Heart left ventricle (tissue), 16 donors: ENCODE measurements around the gene ST3GAL6. TPM values are rescaled to one million over a fixed set of nuclear protein-coding genes. Genes with fewer than 3 reads are reported as not detected.
A peak's percentile ranks its signal among the peaks of the same experiment; 100 is the strongest.

Source experiments
- ATAC-seq, 4 donors: fragments of 200-7000 bp; cut with Tn5 transposase; one replicate each; pipeline ENCODE4 v1.9.1; 2020 to 2022; ENCODE audit warnings: moderate library complexity in 4 of 4, mild to moderate bottlenecking in 3 of 4, moderate number of reproducible peaks in 1 of 4
- DNase-seq, 5 donors: peaks; one replicate each; pipeline ENCODE4 v3.0.0-alpha.2; 2020
- H3K27ac ChIP-seq, 12 donors: fragments of 200-600 bp; sonication (generic) in 4 of 12; one replicate each; pipeline versions ENCODE4 v1.5.0 to v1.8.0; 2016 to 2022; ENCODE audit warnings: mild to moderate bottlenecking in 2 of 12
- H3K27me3 ChIP-seq, 9 donors: fragments of 200-600 bp; sonication (generic) in 2 of 9; one replicate each; pipeline versions ENCODE4 v1.5.1 to v1.8.0; 2016 to 2022; ENCODE audit warnings: mild to moderate bottlenecking in 3 of 9
- H3K36me3 ChIP-seq, 9 donors: fragments of 200-600 bp; sonication (generic) in 2 of 9; one replicate each; pipeline versions ENCODE4 v1.5.0 to v1.8.0; 2018 to 2022; ENCODE audit warnings: mild to moderate bottlenecking in 2 of 9
- H3K4me1 ChIP-seq, 12 donors: fragments of 200-600 bp; sonication (generic) in 4 of 12; one replicate each; pipeline versions ENCODE4 v1.5.0 to v1.8.0; 2016 to 2022; ENCODE audit warnings: mild to moderate bottlenecking in 3 of 12
- H3K4me3 ChIP-seq, 12 donors: fragments of 200-600 bp; sonication (generic) in 4 of 12; one replicate each; pipeline versions ENCODE4 v1.5.0 to v1.8.0; 2017 to 2022; ENCODE audit warnings: mild to moderate bottlenecking in 9 of 12, moderate library complexity in 4 of 12
- H3K9me3 ChIP-seq, 12 donors: fragments of 200-600 bp; sonication (generic) in 4 of 12; one replicate each; pipeline versions ENCODE4 v1.5.0 to v1.8.0; 2016 to 2022; ENCODE audit warnings: mild to moderate bottlenecking in 1 of 12
- POLR2A ChIP-seq, 2 donors: fragments of 450-650 bp; IDR thresholded peaks; one replicate each; pipeline ENCODE4 v1.6.1; 2017; ENCODE audit warnings: antibody characterized with exemption in 2 of 2, mild to moderate bottlenecking in 2 of 2, moderate library complexity in 2 of 2
- WGBS, 4 donors: extraction: QIAGEN DNeasy Blood & Tissue Kit in 2 of 4; methylation state at CpG; one replicate each; pipeline versions ENCODE4 v1.1.5 to v1.1.7; 2013 to 2018; 5-methylcytosine and 5-hydroxymethylcytosine counted together
- intact Hi-C, 10 donors: fragments of 100-400 bp; cut with DNase I; formaldehyde crosslinking; loops; one replicate each; pipeline versions ENCODE4 v1.11.1 to v1.14.2; 2022
- polyA plus RNA-seq, 2 donors: library from polyadenylated mRNA; stranded (reverse); fragments of 200-250 nt; gene quantifications; one replicate each; pipeline ENCODE4 v1.2.3, GENCODE V29; 2013
- total RNA-seq, 9 donors: library from RNA; depleted of rRNA in 2 of 9; stranded (reverse); fragments of >200 nt in 2 of 9; fragmentation: NEBNext Ultra II Directional in 3 of 9; extraction: Animal tissue kit (Norgen Biotek cat#: 25700) in 3 of 9; gene quantifications; one replicate each; pipeline versions ENCODE4 v1.1.0 to v1.2.4, GENCODE V29; 2016 to 2023
- TF ChIP-seq, protein P1 (sequence below), 12 donors: fragments of 200-600 bp; sonication (generic) in 4 of 12; IDR thresholded peaks; one replicate each; pipeline versions ENCODE4 v1.5.0 to v1.8.0; 2018 to 2022; ENCODE audit warnings: antibody characterized with exemption in 12 of 12, mild to moderate bottlenecking in 5 of 12
- donor health status: ischemic (EF 13 %, LVEDD 7.1; RV severe dilation, severe dysfunction).
- donor health status: healthy with polysubstance abuse.
- donor health status: DM: no; HTN: yes; CAD: no.
- donor health status: DM: no; HTN: no; CAD: no.
- donor health status: ischemic (EF 25% LVEDD 6.9; RV normal size, moderate dysfunction).
- donor health status: ischemic (EF 25% LVEDD 5.7; RV mildly dilated, moderate dysfunction).
- donor health status: healthy.
- donor health status: DM: yes; HTN: yes; CAD: no.
- donor health status: ischemic (EF 35%, LVEDD 5.7; RV mildly dilated, moderate dysfunction).
- donor health status: nonischemic (EF 11% LVEDD 7.7; RV severe dilation, severe dysfunction).
- donor health status: DM: yes; HTN: yes; CAD: no.
- donor health status: PGD.
- donor health status: ischemic (EF 29% LVEDD 5.4; RV normal size, mild dysfunction).
- donor health status: nonischemic (EF 23%, LVEDD 6.1; RV moderate dilation, normal function).

The ST3GAL6 gene
- total and polyA plus RNA-seq, 11 donors: 35.3 to 95.9 (median 64.5) TPM

DNA sequence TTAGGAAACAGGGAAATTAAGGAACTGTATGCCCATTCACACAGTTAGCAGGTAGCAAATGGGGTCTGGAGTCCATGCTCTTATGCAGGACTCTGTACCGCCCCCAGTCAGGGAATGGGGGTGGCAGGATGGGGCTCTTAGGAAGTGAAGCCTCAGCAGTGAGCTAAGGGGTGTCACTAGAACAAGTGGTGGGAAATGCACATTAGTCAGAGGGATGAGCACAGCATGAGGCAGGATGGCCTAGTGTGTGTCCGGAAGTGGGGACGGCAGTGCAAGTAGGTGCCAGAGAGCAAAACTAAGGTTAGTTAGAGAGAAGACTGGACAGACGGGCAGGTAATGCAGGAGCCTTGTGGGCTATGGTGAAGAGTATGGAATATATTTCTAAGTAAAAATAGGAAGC, 60.7 kb downstream of the ST3GAL6 start:
- Histone ChIP-seq H3K27ac (no peak overlapping the region), H3K4me3 (no peak overlapping the region), H3K9me3 (peaks cover 0 to 4% (median 0%) of the 10 kb centered on the region in 12 donors), H3K4me1 (peaks cover 0 to 27% (median 5%) of the 10 kb centered on the region in 12 donors), H3K36me3 (peaks cover 0 to 37% (median 10%) of the 10 kb centered on the region in 9 donors), H3K27me3 (no peaks in the 10 kb centered on the region)
- no peak for TF ChIP-seq POLR2A (IDR thresholded peaks at IDR 0.05)
- TF ChIP-seq, protein P1, sequence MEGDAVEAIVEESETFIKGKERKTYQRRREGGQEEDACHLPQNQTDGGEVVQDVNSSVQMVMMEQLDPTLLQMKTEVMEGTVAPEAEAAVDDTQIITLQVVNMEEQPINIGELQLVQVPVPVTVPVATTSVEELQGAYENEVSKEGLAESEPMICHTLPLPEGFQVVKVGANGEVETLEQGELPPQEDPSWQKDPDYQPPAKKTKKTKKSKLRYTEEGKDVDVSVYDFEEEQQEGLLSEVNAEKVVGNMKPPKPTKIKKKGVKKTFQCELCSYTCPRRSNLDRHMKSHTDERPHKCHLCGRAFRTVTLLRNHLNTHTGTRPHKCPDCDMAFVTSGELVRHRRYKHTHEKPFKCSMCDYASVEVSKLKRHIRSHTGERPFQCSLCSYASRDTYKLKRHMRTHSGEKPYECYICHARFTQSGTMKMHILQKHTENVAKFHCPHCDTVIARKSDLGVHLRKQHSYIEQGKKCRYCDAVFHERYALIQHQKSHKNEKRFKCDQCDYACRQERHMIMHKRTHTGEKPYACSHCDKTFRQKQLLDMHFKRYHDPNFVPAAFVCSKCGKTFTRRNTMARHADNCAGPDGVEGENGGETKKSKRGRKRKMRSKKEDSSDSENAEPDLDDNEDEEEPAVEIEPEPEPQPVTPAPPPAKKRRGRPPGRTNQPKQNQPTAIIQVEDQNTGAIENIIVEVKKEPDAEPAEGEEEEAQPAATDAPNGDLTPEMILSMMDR (IDR thresholded peaks at IDR 0.05): no peak
- DNase-seq (no peak), ATAC-seq (peak in 1 of 4 donors; percentile 18)
- WGBS, 4 donors: 90 to 94% (median 91%) methylated on average over 4 of the region's 4 CpGs
- intact Hi-C loops: loop anchor here in 3 of 10 donors (10.0 kb wide), 2 partner anchors 71 to 351 kb away; no protein-coding TSS in a partner anchor

GRCh38 chr3:98824256-98824655, 61.1 kb downstream of the ST3GAL6 start:
- 77 to 96% (median 92%) methylated on average over 6 of the region's 6 CpGs for WGBS, 4 donors
- Histone ChIP-seq H3K4me3 (no peak overlapping the region), H3K9me3 (peaks cover 0 to 8% (median 0%) of the 10 kb centered on the region in 12 donors), H3K4me1 (peaks cover 0 to 27% (median 5%) of the 10 kb centered on the region in 12 donors), H3K36me3 (peaks cover 0 to 33% (median 6%) of the 10 kb centered on the region in 9 donors), H3K27ac (no peak overlapping the region), H3K27me3 (no peaks in the 10 kb centered on the region)
- intact Hi-C loops: loop anchor here in 3 of 10 donors (10.0 kb wide), 2 partner anchors 71 to 351 kb away; no protein-coding TSS in a partner anchor
- ATAC-seq (peak in 2 of 4 donors; percentile 16 to 31), DNase-seq (no peak)
- TF ChIP-seq POLR2A (IDR thresholded peaks at IDR 0.05): no peak
- TF ChIP-seq, protein P1 (IDR thresholded peaks at IDR 0.05): peak in 2 of 12 donors; percentile 24 to 28

GRCh38 chr3:98826126-98826525, 63.0 kb downstream of the ST3GAL6 start:
- ATAC-seq: no peak
- intact Hi-C loops: loop anchor here in 3 of 10 donors (10.0 kb wide), 2 partner anchors 69 to 349 kb away; no protein-coding TSS in a partner anchor
- 77 to 80% (median 78%) methylated on average over 3 of the region's 3 CpGs for WGBS, 4 donors
- H3K27ac ChIP-seq: no peak overlapping the region
- no peaks in the 10 kb centered on the region for H3K27me3 ChIP-seq
- no peak for DNase-seq
- peaks cover 0 to 14% (median 6%) of the 10 kb centered on the region in 9 donors for H3K36me3 ChIP-seq
- peaks cover 0 to 27% (median 5%) of the 10 kb centered on the region in 12 donors for H3K4me1 ChIP-seq
- H3K9me3 ChIP-seq: peaks cover 0 to 27% (median 0%) of the 10 kb centered on the region in 12 donors
- no peak overlapping the region for H3K4me3 ChIP-seq
- no peak for TF ChIP-seq POLR2A (IDR thresholded peaks at IDR 0.05)
- TF ChIP-seq, protein P1 (IDR thresholded peaks at IDR 0.05): no peak

DNA sequence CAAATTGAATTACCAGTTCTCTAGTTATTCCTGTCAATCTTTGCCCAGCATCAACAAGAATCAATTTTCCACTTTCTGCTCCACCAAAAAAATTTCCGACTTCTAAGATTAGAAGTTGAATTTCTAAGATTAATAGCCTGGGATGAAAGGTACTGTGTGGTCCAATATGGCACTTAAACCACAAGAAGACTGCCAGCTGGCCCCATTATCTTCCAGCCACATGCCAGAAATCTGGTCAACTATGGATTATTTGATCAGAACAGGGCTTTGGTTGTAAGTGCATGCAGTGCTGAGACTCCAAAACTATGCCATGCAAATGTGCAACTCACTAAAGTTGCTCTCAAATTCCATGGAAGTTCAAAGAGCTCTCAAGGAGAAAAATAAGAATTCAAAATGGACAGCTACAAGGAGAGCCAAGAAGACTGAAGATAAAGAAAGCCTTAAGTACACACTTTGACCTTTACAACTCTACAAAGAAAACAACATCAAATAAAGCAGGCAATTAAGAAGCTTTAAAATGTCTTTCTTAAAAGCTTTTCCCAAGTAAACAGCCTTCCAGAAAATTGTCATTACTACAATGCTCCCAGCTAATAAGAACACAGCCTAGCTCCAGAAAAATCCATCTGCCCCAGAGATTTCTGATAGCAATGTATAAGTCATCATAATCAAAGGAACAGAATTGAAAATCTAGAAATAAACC, 64.2 kb downstream of the ST3GAL6 start:
- intact Hi-C loops: loop anchor here in 3 of 10 donors (10.0 kb wide), 2 partner anchors 67 to 347 kb away; no protein-coding TSS in a partner anchor
- peaks cover 0 to 29% (median 0%) of the 10 kb centered on the region in 12 donors for H3K9me3 ChIP-seq
- H3K36me3 ChIP-seq: peaks cover 0 to 2% (median 0%) of the 10 kb centered on the region in 9 donors
- no peak for TF ChIP-seq POLR2A (IDR thresholded peaks at IDR 0.05)
- TF ChIP-seq, protein P1 (IDR thresholded peaks at IDR 0.05): no peak
- DNase-seq: no peak
- 52 to 57% (median 53%) methylated on average over 1 of the region's 1 CpG for WGBS, 4 donors
- peaks cover 0 to 27% (median 5%) of the 10 kb centered on the region in 12 donors for H3K4me1 ChIP-seq
- ATAC-seq: no peak
- no peak overlapping the region for H3K4me3 ChIP-seq
- H3K27ac ChIP-seq: no peak overlapping the region
- H3K27me3 ChIP-seq: no peaks in the 10 kb centered on the region
